Right renal pelvis (tissue), 4 donors: ENCODE data around the gene UBQLN4. TPM values are rescaled to one million over a fixed set of nuclear protein-coding genes. Genes with fewer than 3 reads are reported as not detected.

ENCODE experiments used
- polyA plus RNA-seq, 4 donors: library from polyadenylated mRNA; unstranded; fragments of 120-200 nt; gene quantifications; one replicate each; pipeline ENCODE4 v1.2.1, GENCODE V29; 2013; ENCODE audit not compliant: insufficient read length in 4 of 4

The UBQLN4 gene
- polyA plus RNA-seq, 4 donors: 48.6 to 56.0 (median 52.2) TPM

Other genes starting within 250 kb of the UBQLN4 start
- 10 to 100 TPM; 39.1 to 48.6 (median 44.8) TPM for gene GON4L, start 196.6 kb downstream of the UBQLN4 start, polyA plus RNA-seq
- gene SYT11, start 194.2 kb downstream of the UBQLN4 start, polyA plus RNA-seq: 10 to 100 TPM; 20.6 to 24.2 (median 21.9) TPM
- 10 to 100 TPM; 45.4 to 52.7 (median 49.2) TPM for gene RIT1, start 142.4 kb downstream of the UBQLN4 start, polyA plus RNA-seq
- gene KHDC4, start 119.4 kb downstream of the UBQLN4 start, polyA plus RNA-seq: 10 to 100 TPM; 48.7 to 61.0 (median 50.7) TPM
- under 1 TPM; 0.21 to 0.32 (median 0.23) TPM for gene RXFP4, start 112.2 kb downstream of the UBQLN4 start, polyA plus RNA-seq
- 10 to 100 TPM; 75.9 to 86.8 (median 80.2) TPM for gene ARHGEF2, start 75.3 kb downstream of the UBQLN4 start, polyA plus RNA-seq
- 100 to 1,000 TPM; 388 to 421 (median 420) TPM for gene SSR2, start 32.8 kb downstream of the UBQLN4 start, polyA plus RNA-seq
- gene LAMTOR2, start 984 bp upstream of the UBQLN4 start, polyA plus RNA-seq: 10 to 100 TPM; 50.1 to 69.4 (median 54.7) TPM
- gene RAB25, start 7.4 kb upstream of the UBQLN4 start, polyA plus RNA-seq: 10 to 100 TPM; 51.6 to 65.8 (median 57.7) TPM
- 10 to 100 TPM; 42.9 to 50.2 (median 46.4) TPM for gene MEX3A, start 28.7 kb upstream of the UBQLN4 start, polyA plus RNA-seq
- gene LMNA, start 60.9 kb upstream of the UBQLN4 start, polyA plus RNA-seq: 100 to 1,000 TPM in 1 of 4 donors, 10 to 100 TPM in 3; 78.9 to 123 (median 90.4) TPM
- 10 to 100 TPM; 18.2 to 27.1 (median 21.5) TPM for gene SEMA4A, start 99.8 kb upstream of the UBQLN4 start, polyA plus RNA-seq
- gene SLC25A44, start 140.3 kb upstream of the UBQLN4 start, polyA plus RNA-seq: 10 to 100 TPM; 26.9 to 32.7 (median 30.7) TPM
- 10 to 100 TPM; 85.7 to 87.8 (median 86.9) TPM for gene PMF1, start 159.2 kb upstream of the UBQLN4 start, polyA plus RNA-seq
- gene BGLAP, start 188.4 kb upstream of the UBQLN4 start, polyA plus RNA-seq: 1 to 10 TPM; 1.5 to 3.7 (median 2.3) TPM
- 1 to 10 TPM; 2.5 to 5.0 (median 3.8) TPM for gene PAQR6, start 194.3 kb upstream of the UBQLN4 start, polyA plus RNA-seq
- 10 to 100 TPM; 60.8 to 64.6 (median 62.6) TPM for gene SMG5, start 229.0 kb upstream of the UBQLN4 start, polyA plus RNA-seq
- 1 to 10 TPM; 4.8 to 7.5 (median 6.3) TPM for gene TMEM79, start 230.5 kb upstream of the UBQLN4 start, polyA plus RNA-seq
- gene GLMP, start 241.9 kb upstream of the UBQLN4 start, polyA plus RNA-seq: 10 to 100 TPM; 57.3 to 70.0 (median 63.4) TPM
- gene VHLL, start 245.5 kb upstream of the UBQLN4 start, polyA plus RNA-seq: under 1 TPM in 1 of 4 donors, not detected in 3; 0.24 TPM